Activated T-cell treated with anti-CD3 and anti-CD28 coated beads for 1 hour (primary cell): ENCODE results near the gene ZFP82.

Experiments
- DNase-seq: peaks from one replicate; pipeline ENCODE4 v3.0.0-alpha.2; 2020; ENCODE audit warnings: low read depth

ZFP82 gene

DNA sequence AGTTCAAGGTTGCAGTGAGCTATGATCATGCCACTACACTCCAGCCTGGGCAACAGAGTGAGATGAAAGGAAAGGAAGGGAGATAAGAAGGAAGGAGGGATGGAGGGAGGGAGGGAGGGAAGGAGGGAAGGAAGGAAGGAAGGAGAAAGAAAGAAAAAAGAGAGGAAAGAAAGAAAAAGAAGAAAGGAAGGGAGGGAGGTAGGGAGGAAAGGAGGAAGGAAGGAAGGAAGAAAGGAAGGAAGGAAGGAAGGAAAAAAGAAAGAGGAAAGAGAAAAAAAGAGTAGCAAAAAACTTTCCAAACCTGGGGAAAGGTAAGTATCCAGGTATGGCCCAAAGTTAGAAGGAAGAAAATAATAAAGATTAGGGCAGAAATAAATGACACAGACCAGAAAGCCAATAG, 46.6 kb downstream of the ZFP82 start:
- no peak for DNase-seq

GRCh38 chr19:36363845-36364244, 54.6 kb downstream of the ZFP82 start:
- no peak for DNase-seq
